Stimulated activated CD4-positive, alpha-beta T cell treated with anti-CD3 and anti-CD28 coated beads, Interleukin-15, amount 100 ng/mL, for 48 hours (primary cell): ENCODE results near the gene RUNX1.

Experiments used
- DNase-seq, 2 donors: peaks; one replicate each; pipeline ENCODE4 v3.0.0-alpha.2; 2020; ENCODE audit warnings: low read depth in 2 of 2

Gene RUNX1

GRCh38 chr21:35048706-35049617 lies at the start of gene RUNX1:
Gene RUNX1, minus strand, starts transcription at chr21:35049302.
- peak; percentile 67 to 79 for DNase-seq

GRCh38 chr21:35097525-35097924 lies 48.4 kb upstream of the RUNX1 start:
- no peak for DNase-seq

- peak in 1 of 2 donors; percentile 21 for DNase-seq
Observed at GRCh38 chr21:35096959-35097358, 47.9 kb upstream of the RUNX1 start.

- no peak for DNase-seq
Observed at GRCh38 chr21:35095859-35096291, 46.8 kb upstream of the RUNX1 start.

- no peak for DNase-seq
Observed at GRCh38 chr21:35093514-35093913, 44.4 kb upstream of the RUNX1 start.

- DNase-seq, result no peak
Observed at GRCh38 chr21:35091496-35091895, 42.4 kb upstream of the RUNX1 start.

DNA sequence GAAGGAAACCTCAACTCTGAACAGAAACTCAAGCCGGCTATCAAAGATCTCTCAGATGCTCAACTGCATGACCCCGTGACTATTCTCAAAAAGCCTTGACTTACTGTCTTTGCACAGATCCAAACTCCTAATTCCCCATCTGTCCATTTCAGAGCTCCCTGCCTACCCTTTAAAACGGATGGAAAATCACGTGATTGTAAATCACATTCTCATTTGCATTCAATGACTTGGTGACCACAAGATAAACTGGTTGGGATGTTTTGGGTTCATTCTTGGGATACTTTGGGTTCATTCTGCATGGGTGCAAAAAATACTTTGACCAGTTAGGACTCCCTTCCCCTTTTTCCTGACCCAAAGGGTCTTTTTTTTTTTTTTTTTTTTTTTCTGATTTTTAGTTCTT lies 41.3 kb upstream of the RUNX1 start:
- no peak for DNase-seq

- no peak for DNase-seq
Observed at GRCh38 chr21:35088319-35088771, 39.2 kb upstream of the RUNX1 start.

DNA sequence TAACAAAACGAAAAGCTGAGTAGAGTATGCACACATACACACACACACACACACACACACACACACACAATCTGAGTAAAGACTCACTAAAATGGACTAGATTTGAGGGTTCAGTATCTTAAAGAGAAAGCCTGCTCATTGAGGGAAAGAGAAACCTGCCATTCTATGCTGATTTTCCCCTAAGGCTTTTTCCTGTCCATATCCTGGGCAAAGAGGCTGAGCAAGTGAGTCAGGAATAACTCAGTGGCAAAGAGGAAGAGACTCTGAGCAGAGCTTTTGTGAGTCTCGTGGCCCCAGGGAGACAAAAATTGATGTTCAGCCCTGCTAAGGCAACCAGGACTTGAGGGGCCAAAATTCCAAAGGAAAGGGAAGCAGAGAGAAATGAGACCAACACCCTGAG lies 37.3 kb upstream of the RUNX1 start:
- no peak for DNase-seq

DNA sequence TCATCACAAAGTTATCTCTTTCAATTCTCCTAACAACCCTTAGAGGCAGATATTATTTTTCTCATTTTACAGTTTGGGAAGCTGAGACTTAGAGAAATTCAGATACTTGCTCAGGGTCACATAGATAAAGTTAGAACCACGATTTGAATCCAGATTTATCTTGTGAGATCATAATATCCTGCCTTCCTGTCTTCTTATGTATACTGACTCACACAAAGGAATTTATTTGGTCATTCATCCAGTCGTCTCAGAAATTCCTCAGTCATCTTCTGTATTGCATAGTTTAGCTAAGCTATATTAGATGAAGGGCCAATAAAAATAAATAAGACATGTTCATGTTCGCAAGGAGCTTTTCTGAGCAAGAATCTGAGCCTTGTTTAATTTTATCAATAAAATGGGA lies 35.8 kb upstream of the RUNX1 start:
- DNase-seq, result no peak

DNA sequence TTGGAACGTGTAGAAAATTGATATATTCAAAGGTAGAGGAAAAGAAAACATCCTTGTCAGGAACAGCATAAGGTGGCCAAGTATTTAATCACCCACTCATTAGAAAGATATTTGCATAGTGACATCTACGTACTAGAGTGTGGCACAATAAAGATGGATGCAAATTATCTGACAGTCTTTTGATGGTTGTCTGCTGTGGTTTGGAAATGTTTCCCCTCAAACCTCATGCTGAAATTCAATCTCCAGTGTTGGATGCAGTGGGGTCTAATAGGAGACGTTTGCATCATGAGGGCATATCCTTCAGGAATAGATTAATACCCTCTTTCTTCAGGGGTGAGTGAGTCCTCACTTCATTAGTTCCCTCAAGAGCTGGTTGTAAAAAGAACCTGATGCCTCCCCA lies 34.1 kb upstream of the RUNX1 start:
- DNase-seq, result no peak

DNA sequence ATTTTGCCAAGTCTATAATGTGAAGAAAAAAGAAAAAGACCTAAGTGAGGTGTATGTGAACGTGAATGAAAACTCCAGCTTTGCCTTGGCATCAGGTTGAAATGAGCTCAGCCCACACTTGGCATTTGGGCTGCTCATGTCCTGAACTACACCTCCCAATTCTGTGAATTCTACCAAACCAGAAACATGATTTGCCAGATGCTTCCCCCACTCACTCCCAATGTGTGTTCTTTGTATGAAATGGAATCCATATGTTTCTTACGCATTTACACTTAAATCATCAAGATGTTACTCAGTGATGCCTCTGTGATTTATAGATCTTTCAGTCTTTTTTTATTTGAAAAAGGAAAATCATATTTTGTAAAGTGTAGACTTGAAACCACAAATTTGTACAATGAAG lies 32.8 kb upstream of the RUNX1 start:
- no peak for DNase-seq

- DNase-seq, result no peak
Observed at GRCh38 chr21:35079181-35079580, 30.1 kb upstream of the RUNX1 start.

DNA sequence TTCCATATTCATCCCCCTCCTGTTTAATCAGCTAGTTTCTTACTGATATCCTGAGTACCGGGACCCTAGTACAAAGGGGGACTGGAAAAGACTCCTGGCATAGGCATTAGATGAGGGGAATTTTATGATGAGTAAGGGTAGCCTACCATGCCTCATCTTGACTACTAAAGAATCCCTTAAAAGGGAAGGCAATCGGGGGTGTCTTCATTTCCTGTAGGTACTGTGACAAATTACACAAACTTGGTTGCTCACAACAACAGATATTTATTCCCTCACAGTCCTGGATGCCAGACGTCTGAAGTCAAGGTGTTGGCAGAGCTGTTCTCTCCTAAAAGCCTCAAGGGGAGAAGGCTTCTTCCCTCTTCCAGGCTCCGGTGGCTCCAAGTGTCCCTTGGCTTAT lies 28.9 kb upstream of the RUNX1 start:
- DNase-seq, result no peak

DNA sequence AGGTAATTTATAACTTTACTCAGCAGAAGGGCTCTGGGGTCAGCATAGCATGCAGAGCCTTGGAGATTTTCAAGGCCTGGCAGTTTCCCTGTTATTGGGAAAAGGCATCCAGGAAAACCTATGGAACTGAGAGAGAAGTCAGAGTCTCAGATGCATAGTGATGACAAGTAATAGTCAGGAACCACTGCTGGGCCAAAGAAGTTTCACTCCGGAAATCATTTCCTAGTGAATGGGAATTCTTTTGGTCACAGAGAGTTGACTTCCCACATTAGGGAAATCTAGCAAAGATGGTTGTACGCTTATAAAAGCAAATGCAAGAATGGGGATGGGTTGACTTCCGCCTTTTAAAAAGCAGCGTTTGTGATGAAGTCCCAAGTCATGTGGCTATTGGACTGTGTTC lies 28.4 kb upstream of the RUNX1 start:
- DNase-seq, result no peak

GRCh38 chr21:35075546-35075945 lies 26.4 kb upstream of the RUNX1 start:
- no peak for DNase-seq

DNA sequence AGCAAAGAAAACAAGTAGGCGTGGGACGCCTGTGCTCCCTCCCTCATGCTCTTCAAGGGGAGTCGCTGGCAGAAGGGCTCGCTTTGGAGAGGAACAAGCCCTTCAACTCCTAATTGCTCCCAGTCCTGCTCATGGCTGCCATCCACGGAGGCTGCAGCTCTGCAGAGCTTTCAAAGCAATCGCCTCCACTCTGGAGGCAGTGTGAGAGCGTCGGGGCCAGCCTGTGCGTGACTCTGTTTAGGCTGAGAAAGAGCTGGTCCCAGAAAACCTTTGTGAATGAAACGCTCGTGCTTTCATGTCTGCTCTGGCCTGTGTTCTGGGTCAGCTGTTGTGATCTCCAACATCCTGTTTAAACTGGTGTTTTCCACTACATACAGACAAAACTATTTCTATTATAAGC lies 23.9 kb upstream of the RUNX1 start:
- no peak for DNase-seq

GRCh38 chr21:35072557-35072956 lies 23.5 kb upstream of the RUNX1 start:
- no peak for DNase-seq

- no peak for DNase-seq
Observed at GRCh38 chr21:35071347-35071746, 22.2 kb upstream of the RUNX1 start.

DNA sequence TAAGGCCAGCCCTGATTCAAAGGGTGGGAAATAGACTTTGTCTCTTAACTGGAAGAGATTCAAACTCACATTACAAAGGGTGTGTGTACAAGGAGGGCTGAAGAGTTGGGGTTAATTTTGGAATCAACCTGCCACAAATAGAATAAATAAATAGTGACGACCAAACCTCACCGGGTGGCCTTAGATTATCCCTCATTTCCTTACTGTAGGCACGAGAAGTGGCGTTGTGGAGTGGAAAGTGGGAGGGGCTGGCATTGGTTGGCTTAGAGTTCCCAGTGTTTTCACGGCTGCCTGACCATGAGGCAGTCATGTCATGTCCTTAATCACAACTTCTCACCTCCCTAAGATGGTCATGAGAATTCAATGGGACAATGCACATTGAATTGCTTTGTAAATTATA lies 21.3 kb upstream of the RUNX1 start:
- DNase-seq, result no peak

GRCh38 chr21:35066824-35067223 lies 17.7 kb upstream of the RUNX1 start:
- DNase-seq, result no peak

GRCh38 chr21:35063428-35064172 lies 14.5 kb upstream of the RUNX1 start:
- DNase-seq, result no peak

DNA sequence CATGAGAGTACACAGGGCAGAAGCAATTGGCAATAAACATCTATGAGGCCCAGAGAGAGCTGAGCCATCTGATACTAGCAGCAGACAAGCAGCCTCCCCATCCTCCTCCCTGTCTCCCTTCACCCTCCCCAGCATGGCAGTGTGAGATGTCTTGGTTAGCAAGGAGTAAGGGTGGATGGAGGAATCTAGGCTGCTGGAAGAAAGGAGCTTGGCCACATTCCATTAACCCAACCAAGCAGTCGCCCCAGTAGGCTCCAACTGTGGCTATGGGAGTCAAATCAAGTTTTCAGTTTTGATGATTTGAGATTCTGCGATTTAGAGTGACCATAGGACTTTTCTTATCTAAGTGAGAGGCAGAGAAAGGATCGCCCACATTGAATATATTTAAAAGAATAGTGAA lies 12.9 kb upstream of the RUNX1 start:
- DNase-seq, result no peak
